Epithelial cell of alveolus of lung (primary cell): Measurements from ENCODE around the gene ZNF107. TPM values are rescaled to one million over a fixed set of nuclear protein-coding genes. Genes with fewer than 3 reads are reported as not detected.

Source experiments
- total RNA-seq: library from RNA; depleted of rRNA; stranded (reverse); fragments of >200 nt; gene quantifications from 2 replicates; pipeline ENCODE4 v1.2.1, GENCODE V29; 2015

The ZNF107 gene
- 2.2 and 4.3 TPM in 2 replicates for total RNA-seq

GRCh38 chr7:64665980-64666662 is at the start of gene ZNF107:
ZNF107 (plus strand) TSS chr7:64666133; CDS start chr7:64666283, 150 bp downstream.

Other genes with a start within 250 kb of the ZNF107 start
- 6.7 and 9.3 TPM in 2 replicates for gene ZNF680, start 103.1 kb upstream of the ZNF107 start, total RNA-seq
- 4.8 and 8.5 TPM in 2 replicates for gene ZNF138, start 128.3 kb downstream of the ZNF107 start, total RNA-seq
- gene ZNF273, start 237.1 kb downstream of the ZNF107 start, total RNA-seq = 2.5 and 2.6 TPM in 2 replicates